IMR-90 (cell line): ENCODE data around the gene PUM2. TPM values are rescaled to one million over a fixed set of nuclear protein-coding genes. Genes with fewer than 3 reads are reported as not detected.

Experiments used
- ATAC-seq: fragments of 200-7000 bp; cut with Tn5 transposase; 2 replicates; pipeline ENCODE4 v1.9.1; 2020; ENCODE audit warnings: low read depth, mild to moderate bottlenecking, moderate library complexity
- BruUV-seq: library from RNA; stranded (reverse); fragments of 400-500 nt; replicated peaks from 2 replicates; lab custom pipeline; 2021; lab: Mats Ljungman, UMichigan
- CTCF ChIA-PET: fragments of 300-600 bp; formaldehyde crosslinking; extraction: SDS; loops from one replicate; lab custom pipeline; 2021; ENCODE audit warnings: antibody characterized with exemption; lab: Yijun Ruan, JAX
- POLR2A ChIA-PET: fragments of 300-600 bp; sonication (Branson Sonifier 250); formaldehyde crosslinking; loops from one replicate; lab custom pipeline; 2022; ENCODE audit warnings: antibody characterized with exemption; ENCODE audit not compliant: unreplicated experiment; lab: Charles Lee
- DNase-seq: peaks from one replicate; pipeline ENCODE4 v3.0.0; 2013
- H2AFZ ChIP-seq: replicated peaks from 2 replicates; pipeline ENCODE3; 2013; ENCODE audit warnings: low read length, mild to moderate bottlenecking; ENCODE audit not compliant: poor library complexity
- H2AK5ac ChIP-seq: 2 replicates; pipeline ENCODE4 v1.6.1; 2013; ENCODE audit warnings: low read depth, low read length, inconsistent platforms
- H2AK9ac ChIP-seq: replicated peaks from 2 replicates; pipeline ENCODE3; 2013; ENCODE audit warnings: mild to moderate bottlenecking, low read depth, low read length, moderate library complexity; ENCODE audit not compliant: poor library complexity
- H2BK120ac ChIP-seq: 2 replicates; pipeline ENCODE4 v1.6.1; 2013; ENCODE audit warnings: low read depth, low read length, inconsistent platforms
- H2BK15ac ChIP-seq: 3 replicates; pipeline ENCODE4 v1.6.1; 2013; ENCODE audit warnings: low read depth, low read length, inconsistent platforms
- H2BK20ac ChIP-seq: 2 replicates; pipeline ENCODE4 v1.6.1; 2013; ENCODE audit warnings: low read depth, mild to moderate bottlenecking, inconsistent platforms, low read length, moderate library complexity
- H2BK5ac ChIP-seq: 2 replicates; pipeline ENCODE4 v1.6.1; 2013; ENCODE audit warnings: mild to moderate bottlenecking, low read depth, low read length, inconsistent platforms; ENCODE audit not compliant: poor library complexity, severe bottlenecking
- H3K14ac ChIP-seq: replicated peaks from 2 replicates; pipeline ENCODE4 v1.6.1; 2013; ENCODE audit warnings: low read depth, low read length, inconsistent platforms
- H3K18ac ChIP-seq: 2 replicates; pipeline ENCODE4 v1.6.1; 2013; ENCODE audit warnings: low read depth, low read length, control low read depth
- H3K23ac ChIP-seq: 2 replicates; pipeline ENCODE4 v1.6.1; 2013; ENCODE audit warnings: low read depth, low read length, inconsistent platforms
- H3K27ac ChIP-seq: 2 replicates; pipeline ENCODE4 v1.5.1; 2013; ENCODE audit warnings: mild to moderate bottlenecking, control low read depth, low read length; ENCODE audit not compliant: insufficient read depth
- H3K27me3 ChIP-seq: 2 replicates; pipeline ENCODE4 v1.6.1; 2013; ENCODE audit warnings: low read length; ENCODE audit not compliant: control insufficient read depth, insufficient read depth
- H3K36me3 ChIP-seq: 2 replicates; pipeline ENCODE4 v1.6.1; 2013; ENCODE audit warnings: low read length, mixed read lengths; ENCODE audit not compliant: control insufficient read depth, insufficient read depth
- H3K4ac ChIP-seq: 2 replicates; pipeline ENCODE4 v1.6.1; 2013; ENCODE audit warnings: low read depth, low read length, inconsistent platforms
- H3K4me1 ChIP-seq: 2 replicates; pipeline ENCODE4 v1.6.1; 2013; ENCODE audit warnings: low read length, mixed read lengths; ENCODE audit not compliant: control insufficient read depth, insufficient read depth
- H3K4me2 ChIP-seq: 2 replicates; pipeline ENCODE4 v1.6.1; 2013; ENCODE audit warnings: low read depth, mild to moderate bottlenecking, control low read depth, low read length, moderate library complexity
- H3K4me3 ChIP-seq: 2 replicates; pipeline ENCODE4 v1.5.1; 2013; ENCODE audit warnings: low read depth, mild to moderate bottlenecking, control low read depth, low read length, moderate library complexity; ENCODE audit not compliant: insufficient read depth
- H3K56ac ChIP-seq: 2 replicates; pipeline ENCODE4 v1.6.1; 2013; ENCODE audit warnings: low read length, inconsistent platforms; ENCODE audit not compliant: insufficient read depth; ENCODE audit errors: extremely low read depth
- H3K79me1 ChIP-seq, 2 experiments: 2 replicates each; pipeline ENCODE4 v1.6.1; 2013; ENCODE audit warnings: low read length in 2 of 2, inconsistent platforms in 1 of 2, low read depth in 1 of 2
- H3K9ac ChIP-seq: 2 replicates; pipeline ENCODE4 v1.6.1; 2013; ENCODE audit warnings: low read depth, low read length, control low read depth
- H3K9me1 ChIP-seq: 2 replicates; pipeline ENCODE4 v1.6.1; 2013; ENCODE audit warnings: low read length, inconsistent platforms; ENCODE audit not compliant: insufficient read depth
- H3K9me3 ChIP-seq: 2 replicates; pipeline ENCODE4 v1.6.1; 2013; ENCODE audit warnings: low read length; ENCODE audit not compliant: control insufficient read depth, insufficient read depth
- H4K20me1 ChIP-seq: 2 replicates; pipeline ENCODE4 v1.6.1; 2013; ENCODE audit warnings: low read length, inconsistent platforms; ENCODE audit not compliant: insufficient read depth
- H4K5ac ChIP-seq: 2 replicates; pipeline ENCODE4 v1.6.1; 2013; ENCODE audit warnings: mild to moderate bottlenecking, low read depth, low read length, control low read depth
- H4K8ac ChIP-seq, 2 experiments: 2 replicates each; pipeline ENCODE4 v1.6.1; 2013; ENCODE audit warnings: low read depth in 2 of 2, low read length in 2 of 2, control low read depth in 1 of 2, inconsistent platforms in 1 of 2
- H4K91ac ChIP-seq: 2 replicates; pipeline ENCODE4 v1.6.1; 2013; ENCODE audit warnings: low read depth, low read length, inconsistent platforms; ENCODE audit not compliant: insufficient read depth
- BHLHE40 ChIP-seq: fragments of 150-350 bp; IDR thresholded peaks from 2 replicates; pipeline ENCODE4 v1.6.1; 2016; ENCODE audit warnings: mild to moderate bottlenecking, low read depth, low read length
- CHD1 ChIP-seq: IDR thresholded peaks from 2 replicates; pipeline ENCODE4 v1.6.1; 2012; ENCODE audit warnings: low read depth, low read length, improper control_type of control experiment
- FOS ChIP-seq: fragments of 150-350 bp; IDR thresholded peaks from 2 replicates; pipeline ENCODE4 v1.6.1; 2016; ENCODE audit warnings: low read depth, low read length
- MAFK ChIP-seq: IDR thresholded peaks from 2 replicates; pipeline ENCODE4 v1.6.1; 2012; ENCODE audit warnings: low read depth, low read length, improper control_type of control experiment
- MAZ ChIP-seq: IDR thresholded peaks from 2 replicates; pipeline ENCODE4 v1.6.1; 2012; ENCODE audit warnings: low read depth, mild to moderate bottlenecking, low read length, improper control_type of control experiment, moderate library complexity, borderline replicate concordance
- MXI1 ChIP-seq: IDR thresholded peaks from 2 replicates; pipeline ENCODE4 v1.6.1; 2012; ENCODE audit warnings: low read depth, mild to moderate bottlenecking, low read length, moderate library complexity, borderline replicate concordance
- POLR2A ChIP-seq: IDR thresholded peaks from 2 replicates; pipeline ENCODE4 v1.6.1; 2012; ENCODE audit warnings: mild to moderate bottlenecking, low read depth, low read length
- RCOR1 ChIP-seq: IDR thresholded peaks from 2 replicates; pipeline ENCODE4 v1.6.1; 2012; ENCODE audit warnings: mild to moderate bottlenecking, low read length, improper control_type of control experiment; ENCODE audit not compliant: insufficient replicate concordance
- RFX5 ChIP-seq: IDR thresholded peaks from 2 replicates; pipeline ENCODE4 v1.8.0; 2012; ENCODE audit warnings: low read depth, mild to moderate bottlenecking, low read length, moderate library complexity
- WGBS, 2 experiments: methylation state at CpG; one replicate each; pipeline versions ENCODE4 v1.1.5 to v1.1.7; 2013; ENCODE audit warnings: missing lambda C conversion rate in 2 of 2; ENCODE audit not compliant: insufficient read length in 1 of 2; ENCODE audit errors: extremely low coverage in 2 of 2; 5-methylcytosine and 5-hydroxymethylcytosine counted together
- dilution Hi-C: fragments of 300-500 bp; cut with HindIII; formaldehyde crosslinking; loops from one replicate; pipeline ENCODE4 v1.14.3; 2018; ENCODE audit warnings: low sequenced_read_pairs; ENCODE audit not compliant: unreplicated experiment
- in situ Hi-C: fragments of 300-500 bp; cut with MboI; formaldehyde crosslinking; loops from 3 replicates; pipeline ENCODE4 v1.14.3; 2019; ENCODE audit warnings: low sequenced_read_pairs, inconsistent platforms, mixed read lengths
- intact Hi-C: fragments of 100-400 bp; cut with micrococcal nuclease; formaldehyde crosslinking; loops from 2 replicates; pipeline ENCODE4 v1.10.0; 2022
- polyA plus RNA-seq, 3 experiments: library from polyadenylated mRNA; depleted of rRNA; stranded (reverse); fragments of >200 nt; gene quantifications; 2 replicates each; pipeline ENCODE4 v1.2.3, GENCODE V29; 2012; ENCODE audit warnings: low replicate concordance in 1 of 3
- total RNA-seq: library from RNA; depleted of rRNA; stranded (reverse); fragments of >200 nt; gene quantifications from 2 replicates; pipeline ENCODE4 v1.2.3, GENCODE V29; 2012
- TF ChIP-seq, protein P1 (sequence below): conservative IDR thresholded peaks from 2 replicates; pipeline ENCODE4 v1.5.1; 2012; ENCODE audit warnings: mild to moderate bottlenecking, low read depth, low read length, improper control_type of control experiment
- TF ChIP-seq, protein P2 (sequence below): fragments of 150-350 bp; IDR thresholded peaks from 2 replicates; pipeline ENCODE4 v1.6.1; 2016; ENCODE audit warnings: low read depth, mild to moderate bottlenecking, low read length, moderate library complexity, borderline replicate concordance
- TF ChIP-seq, protein P3 (sequence below): fragments of 150-350 bp; IDR thresholded peaks from 2 replicates; pipeline ENCODE4 v1.6.1; 2017; ENCODE audit warnings: mild to moderate bottlenecking, antibody characterized with exemption, low read length, low read depth

The PUM2 gene
- total and polyA plus RNA-seq, 2 of the 4 experiments (the other 2 are of a cell fraction), result 18.8 to 38.4 TPM

DNA sequence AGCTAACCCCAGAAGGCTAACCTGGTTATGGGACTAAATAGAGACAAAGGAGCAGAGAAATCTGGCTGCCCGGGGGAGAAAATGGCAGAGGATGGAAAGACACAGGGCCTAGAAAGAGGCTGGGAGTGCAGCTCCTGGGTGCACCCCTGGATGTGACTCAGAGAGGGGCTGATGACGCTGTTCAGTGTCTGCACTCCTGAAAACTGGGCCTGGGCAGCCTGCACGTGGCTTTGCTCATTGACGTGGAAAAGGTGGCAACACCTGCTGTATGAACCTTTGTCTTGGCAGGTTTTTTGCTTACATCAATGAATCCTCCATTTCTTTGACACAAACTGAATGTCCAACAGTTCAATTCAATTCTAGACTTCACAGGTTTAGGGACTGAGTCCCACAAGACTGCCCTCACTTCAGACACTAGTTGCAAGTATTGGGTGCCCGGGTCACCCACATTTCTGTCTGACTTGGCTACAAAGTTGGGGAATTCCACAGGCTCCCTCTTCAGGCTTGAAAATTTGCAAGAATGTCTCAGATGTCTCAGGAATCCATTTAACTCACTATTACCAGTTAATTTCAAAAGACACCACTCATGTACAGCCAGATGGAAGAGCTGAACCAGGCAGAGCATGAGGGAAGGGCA, 47.3 kb upstream of the PUM2 start (continued):
- TF ChIP-seq FOS, result no peak

DNA sequence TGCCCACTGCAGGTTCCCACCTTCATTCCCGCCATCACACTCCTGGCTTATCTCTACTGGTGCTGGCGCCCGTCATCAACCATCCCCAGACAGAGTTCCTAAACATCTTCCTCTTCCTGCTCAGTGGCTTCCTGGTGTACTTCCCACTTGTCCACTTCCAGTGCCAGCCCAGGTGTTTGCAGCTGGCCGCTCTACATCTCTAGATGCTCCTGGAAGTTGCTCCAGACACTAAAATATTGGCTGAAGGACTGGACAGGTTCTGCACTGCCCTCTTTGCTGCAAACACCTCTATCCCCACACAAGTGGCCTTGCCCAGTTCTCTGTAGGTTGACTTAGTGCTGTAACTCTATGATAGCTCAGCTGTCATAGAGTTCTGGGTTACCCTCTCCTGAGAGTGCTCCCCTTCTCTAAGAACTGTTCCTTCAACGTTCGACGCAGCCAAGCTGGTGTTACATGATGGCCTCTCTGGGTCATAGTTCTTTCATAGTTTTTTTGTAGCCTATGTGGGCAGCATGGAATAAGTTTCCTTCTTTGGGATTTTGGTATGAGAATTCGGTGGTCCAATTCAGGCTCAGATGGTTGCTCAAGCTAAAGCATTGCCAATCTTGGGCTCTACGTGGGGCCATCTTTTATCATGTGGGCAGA, 45.8 kb upstream of the PUM2 start:
- H3K9me3 ChIP-seq, result no peaks in the 10 kb centered on the region
- H3K4me1 ChIP-seq, result peaks cover 4% of the 10 kb centered on the region
- H2BK5ac ChIP-seq, result no peak overlapping the region
- H3K18ac ChIP-seq, result no peak overlapping the region
- intact Hi-C loops (loop anchor here (1.0 to 10.0 kb wide), 4 partner anchors 41 to 246 kb away; no protein-coding TSS in a partner anchor), dilution Hi-C loops (loop anchor here (25.0 kb wide), 1 partner anchor 241 kb away; no protein-coding TSS in a partner anchor), in situ Hi-C loops (loop anchor here (5.0 kb wide), 1 partner anchor 246 kb away; no protein-coding TSS in a partner anchor)
- WGBS, 2 experiments, result 74% methylated on average over 4 of the region's 9 CpGs; no CpG with 5 or more reads in 1 of the 2 experiments
- H3K36me3 ChIP-seq, result no peaks in the 10 kb centered on the region
- H4K5ac ChIP-seq, result no peak overlapping the region
- H4K20me1 ChIP-seq, result no peaks in the 10 kb centered on the region
- no peak overlapping the region for H4K91ac ChIP-seq
- H2BK120ac ChIP-seq, result no peak overlapping the region
- H3K9me1 ChIP-seq, result peaks cover 6% of the 10 kb centered on the region; the same call in 1 of the 2 replicates
- H3K23ac ChIP-seq, result no peak overlapping the region
- no peak overlapping the region for H2AK9ac ChIP-seq
- no peak overlapping the region for H3K4me3 ChIP-seq
- H3K4ac ChIP-seq, result no peak overlapping the region
- no peaks in the 10 kb centered on the region for H3K79me1 ChIP-seq
- H4K8ac ChIP-seq, result no peak overlapping the region
- no peak overlapping the region for H2BK20ac ChIP-seq
- H3K14ac ChIP-seq, result no peak overlapping the region
- H3K27ac ChIP-seq, result no peak overlapping the region
- ATAC-seq, result no peak
- no peak for DNase-seq
- no peak overlapping the region for H3K56ac ChIP-seq
- ChIA-PET POLR2A (no interaction called here), CTCF (interaction anchor here (0.7 to 1.1 kb wide), 4 partner anchors 13 to 239 kb away, joined by 3 to 4 read pairs (median 3); partner anchors contain the start of gene RHOB)
- no TSS peak for BruUV-seq
- H2BK15ac ChIP-seq, result no peak overlapping the region
- no peak overlapping the region for H3K9ac ChIP-seq
- peaks cover 14% of the 10 kb centered on the region; the same call in 1 of the 2 replicates for H3K27me3 ChIP-seq
- no peak overlapping the region for H3K4me2 ChIP-seq
- H2AFZ ChIP-seq, result no peak overlapping the region
- H2AK5ac ChIP-seq, result no peak overlapping the region; the same call in 1 of the 2 replicates
- TF ChIP-seq BHLHE40 (no peak), CHD1 (no peak), RCOR1 (no peak), MAFK (no peak), MAZ (no peak), MXI1 (no peak), POLR2A (no peak), RFX5 (no peak)
- TF ChIP-seq, protein P1, sequence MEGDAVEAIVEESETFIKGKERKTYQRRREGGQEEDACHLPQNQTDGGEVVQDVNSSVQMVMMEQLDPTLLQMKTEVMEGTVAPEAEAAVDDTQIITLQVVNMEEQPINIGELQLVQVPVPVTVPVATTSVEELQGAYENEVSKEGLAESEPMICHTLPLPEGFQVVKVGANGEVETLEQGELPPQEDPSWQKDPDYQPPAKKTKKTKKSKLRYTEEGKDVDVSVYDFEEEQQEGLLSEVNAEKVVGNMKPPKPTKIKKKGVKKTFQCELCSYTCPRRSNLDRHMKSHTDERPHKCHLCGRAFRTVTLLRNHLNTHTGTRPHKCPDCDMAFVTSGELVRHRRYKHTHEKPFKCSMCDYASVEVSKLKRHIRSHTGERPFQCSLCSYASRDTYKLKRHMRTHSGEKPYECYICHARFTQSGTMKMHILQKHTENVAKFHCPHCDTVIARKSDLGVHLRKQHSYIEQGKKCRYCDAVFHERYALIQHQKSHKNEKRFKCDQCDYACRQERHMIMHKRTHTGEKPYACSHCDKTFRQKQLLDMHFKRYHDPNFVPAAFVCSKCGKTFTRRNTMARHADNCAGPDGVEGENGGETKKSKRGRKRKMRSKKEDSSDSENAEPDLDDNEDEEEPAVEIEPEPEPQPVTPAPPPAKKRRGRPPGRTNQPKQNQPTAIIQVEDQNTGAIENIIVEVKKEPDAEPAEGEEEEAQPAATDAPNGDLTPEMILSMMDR, result no peak
- TF ChIP-seq, protein P2, sequence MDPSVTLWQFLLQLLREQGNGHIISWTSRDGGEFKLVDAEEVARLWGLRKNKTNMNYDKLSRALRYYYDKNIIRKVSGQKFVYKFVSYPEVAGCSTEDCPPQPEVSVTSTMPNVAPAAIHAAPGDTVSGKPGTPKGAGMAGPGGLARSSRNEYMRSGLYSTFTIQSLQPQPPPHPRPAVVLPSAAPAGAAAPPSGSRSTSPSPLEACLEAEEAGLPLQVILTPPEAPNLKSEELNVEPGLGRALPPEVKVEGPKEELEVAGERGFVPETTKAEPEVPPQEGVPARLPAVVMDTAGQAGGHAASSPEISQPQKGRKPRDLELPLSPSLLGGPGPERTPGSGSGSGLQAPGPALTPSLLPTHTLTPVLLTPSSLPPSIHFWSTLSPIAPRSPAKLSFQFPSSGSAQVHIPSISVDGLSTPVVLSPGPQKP, result no peak
- TF ChIP-seq, protein P3, sequence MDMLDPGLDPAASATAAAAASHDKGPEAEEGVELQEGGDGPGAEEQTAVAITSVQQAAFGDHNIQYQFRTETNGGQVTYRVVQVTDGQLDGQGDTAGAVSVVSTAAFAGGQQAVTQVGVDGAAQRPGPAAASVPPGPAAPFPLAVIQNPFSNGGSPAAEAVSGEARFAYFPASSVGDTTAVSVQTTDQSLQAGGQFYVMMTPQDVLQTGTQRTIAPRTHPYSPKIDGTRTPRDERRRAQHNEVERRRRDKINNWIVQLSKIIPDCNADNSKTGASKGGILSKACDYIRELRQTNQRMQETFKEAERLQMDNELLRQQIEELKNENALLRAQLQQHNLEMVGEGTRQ, result no peak
